NCI-H1694 treated with DMSO at 0.1 percent for 48 hours (cell line): ENCODE data around the gene CAMK2N1.

Source experiments
- DNase-seq: peaks from one replicate; lab custom pipeline; 2025; lab: John Stamatoyannopoulos, UW

Gene CAMK2N1

DNA sequence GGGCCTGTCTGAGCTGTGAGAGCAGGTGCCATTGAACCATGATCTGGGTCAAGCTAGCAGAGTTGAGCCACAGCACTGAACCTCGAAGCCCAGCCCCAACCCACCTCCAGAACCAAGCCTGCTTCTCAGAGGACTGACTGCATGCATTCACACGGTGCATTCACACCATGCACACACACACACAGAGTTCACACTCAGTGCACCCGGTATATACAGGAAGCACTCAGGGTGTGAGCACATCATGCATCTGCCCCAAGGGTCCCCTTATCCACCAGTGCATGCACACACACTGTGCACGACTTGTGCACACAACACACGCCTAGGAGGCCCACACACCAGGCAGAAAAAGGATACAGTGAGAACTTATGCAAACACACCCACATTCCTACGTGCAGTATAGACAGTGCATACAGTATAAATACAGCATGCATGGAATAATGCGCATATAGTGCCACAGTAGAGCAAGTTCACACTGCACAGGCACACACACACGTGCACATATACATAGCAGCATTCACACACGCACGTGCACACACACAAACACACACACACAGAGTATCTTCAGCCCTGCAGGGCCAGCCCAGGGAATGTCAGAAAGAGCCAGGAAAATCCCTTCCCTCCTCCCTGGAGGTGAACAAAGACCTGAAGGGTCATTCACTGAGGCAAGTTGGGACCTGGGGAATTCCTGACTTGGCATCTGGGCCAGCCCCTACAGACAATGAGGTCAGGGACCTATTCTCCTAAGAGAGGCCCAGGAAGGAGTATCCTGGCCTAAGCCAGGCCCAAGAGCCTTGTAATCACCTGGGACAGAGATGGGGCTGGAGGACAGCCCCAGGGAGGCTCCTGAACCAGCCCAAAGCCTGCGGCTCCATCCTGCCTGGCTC, 42.1 kb downstream of the CAMK2N1 start:
- DNase-seq: no peak

DNA sequence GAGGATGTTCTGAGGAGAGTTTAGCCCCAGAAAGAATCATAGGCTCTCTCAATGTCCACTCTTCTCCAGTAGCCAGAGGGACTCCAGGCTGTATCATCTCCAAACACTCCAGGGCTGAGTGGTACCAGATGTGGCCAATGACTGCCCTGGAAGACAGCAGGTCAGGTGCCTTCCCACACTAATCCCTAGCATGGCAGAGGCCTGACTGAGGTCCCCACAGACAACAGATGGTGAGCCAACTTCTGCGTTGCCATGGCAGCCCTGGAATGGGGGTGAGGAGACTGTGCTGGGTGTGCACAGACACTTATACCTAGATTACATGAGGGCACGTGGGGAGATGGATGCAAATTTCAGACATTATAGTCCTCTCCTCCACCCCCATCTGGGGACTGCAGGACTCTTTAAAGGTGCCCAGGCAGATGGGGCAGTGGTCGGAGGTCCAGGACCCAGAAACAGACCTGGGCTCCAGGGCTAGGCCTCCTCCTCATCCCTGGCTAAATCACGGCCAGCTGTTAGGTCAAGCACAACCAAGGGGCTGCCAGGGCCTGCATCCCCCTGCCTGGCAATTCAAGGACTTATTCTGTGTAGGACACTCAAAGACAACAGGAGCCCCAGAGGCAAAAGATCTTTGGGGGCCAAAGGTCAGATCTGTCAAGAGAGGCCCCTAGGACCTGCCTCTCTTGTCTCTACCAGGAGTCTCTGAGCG, 42.9 kb downstream of the CAMK2N1 start:
- DNase-seq: peak; percentile 31

DNA sequence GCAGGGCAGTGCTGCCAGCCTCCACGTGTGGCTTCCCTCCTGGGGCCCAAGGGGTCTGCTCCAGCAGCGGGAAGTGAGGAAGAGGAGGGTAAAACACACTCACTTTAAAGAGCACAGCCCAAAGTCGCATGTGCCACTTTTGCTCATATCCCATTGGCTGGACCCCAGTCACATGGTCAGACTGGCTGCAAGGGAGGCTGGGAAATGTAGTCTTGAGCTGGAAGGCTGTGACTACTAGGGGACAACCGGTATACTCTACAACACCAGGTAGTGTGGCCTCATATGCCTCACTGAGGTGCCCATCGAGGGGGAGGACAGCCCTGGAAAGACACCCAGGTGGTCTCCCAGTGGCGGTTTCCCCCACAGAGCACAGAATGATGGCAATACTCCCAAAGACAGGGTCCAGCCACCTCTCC, 45.2 kb downstream of the CAMK2N1 start:
- DNase-seq: peak; percentile 15

DNA sequence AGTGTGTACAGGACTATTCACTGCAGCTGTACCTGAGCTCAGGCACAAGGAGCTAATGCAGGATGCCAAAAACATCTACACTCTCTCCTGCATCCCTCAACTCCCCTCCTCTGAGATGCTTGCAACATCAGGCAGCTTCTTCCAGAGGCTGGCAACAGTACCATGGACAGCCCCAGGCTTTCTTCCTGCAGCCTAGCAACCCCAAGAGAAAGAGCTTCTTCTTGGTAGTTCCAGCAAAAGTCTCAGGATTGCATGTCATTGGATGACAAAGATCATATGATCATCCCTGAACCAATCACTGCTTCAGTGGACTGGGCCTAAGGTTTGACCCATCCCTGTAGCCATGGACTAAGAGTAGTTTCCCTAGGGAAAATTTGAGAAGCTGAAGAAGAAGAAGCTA, 46.7 kb downstream of the CAMK2N1 start:
- DNase-seq: no peak

DNA sequence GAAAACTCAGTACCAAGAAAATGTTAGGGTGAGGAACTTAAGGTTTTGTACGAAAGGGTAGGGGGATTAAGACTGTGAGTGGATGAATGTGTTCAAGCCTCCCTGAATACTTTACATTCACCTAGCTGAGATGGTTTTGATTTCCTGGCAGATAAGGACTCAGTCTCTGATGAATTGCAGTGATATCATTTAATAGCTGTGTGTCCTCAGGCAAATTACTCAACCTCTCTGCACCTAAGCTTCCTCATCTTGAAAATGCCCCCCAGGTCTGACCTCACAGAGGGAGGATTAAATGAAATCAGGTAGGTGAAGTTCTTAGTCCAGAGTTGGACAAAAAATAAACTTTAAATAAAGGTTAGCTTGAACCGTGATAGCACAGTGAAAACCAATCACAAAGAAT, 48.4 kb downstream of the CAMK2N1 start:
- no peak for DNase-seq

DNA sequence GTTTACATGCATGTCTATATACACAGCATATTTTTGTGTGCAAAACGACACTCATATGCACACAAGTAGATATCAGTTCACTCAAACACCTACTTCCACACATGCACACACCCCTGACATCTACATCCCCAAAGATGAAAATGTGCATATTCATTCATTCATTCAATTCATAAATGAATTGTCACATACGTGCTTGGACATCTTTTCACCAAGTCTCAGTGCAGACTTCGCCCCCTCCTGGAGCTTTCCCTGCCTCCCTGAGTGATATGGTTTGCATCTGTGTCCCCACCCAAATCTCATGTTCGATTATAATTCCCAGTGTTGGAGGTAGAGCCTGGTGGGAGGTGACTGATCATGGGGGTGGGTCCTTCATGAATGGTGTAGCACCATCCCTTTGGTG, 53.1 kb downstream of the CAMK2N1 start:
- DNase-seq: no peak
